IMR-90 (cell line): Measurements from ENCODE around the gene RBMS3.

Source experiments
- MAZ ChIP-seq: IDR thresholded peaks from 2 replicates; pipeline ENCODE4 v1.6.1; 2012; ENCODE audit warnings: low read depth, mild to moderate bottlenecking, low read length, improper control_type of control experiment, moderate library complexity, borderline replicate concordance
- POLR2A ChIP-seq: IDR thresholded peaks from 2 replicates; pipeline ENCODE4 v1.6.1; 2012; ENCODE audit warnings: mild to moderate bottlenecking, low read depth, low read length
- RCOR1 ChIP-seq: IDR thresholded peaks from 2 replicates; pipeline ENCODE4 v1.6.1; 2012; ENCODE audit warnings: mild to moderate bottlenecking, low read length, improper control_type of control experiment; ENCODE audit not compliant: insufficient replicate concordance
- SMC3 ChIP-seq: fragments of 150-350 bp; IDR thresholded peaks from 2 replicates; pipeline ENCODE4 v1.6.1; 2016; ENCODE audit warnings: low read depth, mild to moderate bottlenecking, antibody characterized with exemption, low read length, moderate library complexity
- TF ChIP-seq, protein P1 (sequence below): conservative IDR thresholded peaks from 2 replicates; pipeline ENCODE4 v1.5.1; 2012; ENCODE audit warnings: mild to moderate bottlenecking, low read depth, low read length, improper control_type of control experiment

DNA sequence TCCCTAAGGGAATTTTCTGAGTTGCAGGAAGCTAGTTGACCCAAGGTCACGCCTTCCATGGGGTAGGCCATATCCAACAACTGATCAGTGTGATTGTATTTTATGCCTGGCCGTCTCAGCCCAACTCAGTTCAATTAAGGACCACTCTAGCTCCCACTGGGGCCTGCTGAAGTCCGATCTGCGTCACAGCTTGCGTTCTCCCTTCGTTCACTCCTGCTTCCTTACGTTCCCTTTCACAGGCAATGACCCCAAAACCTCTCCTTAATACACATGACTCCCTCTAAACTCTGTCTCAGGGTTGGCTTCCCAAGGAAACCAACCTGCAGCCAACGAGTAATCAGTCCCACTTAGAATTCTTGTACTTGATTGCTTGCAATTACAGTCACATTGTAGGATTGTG is 428.0 kb downstream of the RBMS3 start:
- TF ChIP-seq RCOR1 (no peak), POLR2A (no peak), MAZ (no peak), SMC3 (no peak)
- TF ChIP-seq, protein P1, sequence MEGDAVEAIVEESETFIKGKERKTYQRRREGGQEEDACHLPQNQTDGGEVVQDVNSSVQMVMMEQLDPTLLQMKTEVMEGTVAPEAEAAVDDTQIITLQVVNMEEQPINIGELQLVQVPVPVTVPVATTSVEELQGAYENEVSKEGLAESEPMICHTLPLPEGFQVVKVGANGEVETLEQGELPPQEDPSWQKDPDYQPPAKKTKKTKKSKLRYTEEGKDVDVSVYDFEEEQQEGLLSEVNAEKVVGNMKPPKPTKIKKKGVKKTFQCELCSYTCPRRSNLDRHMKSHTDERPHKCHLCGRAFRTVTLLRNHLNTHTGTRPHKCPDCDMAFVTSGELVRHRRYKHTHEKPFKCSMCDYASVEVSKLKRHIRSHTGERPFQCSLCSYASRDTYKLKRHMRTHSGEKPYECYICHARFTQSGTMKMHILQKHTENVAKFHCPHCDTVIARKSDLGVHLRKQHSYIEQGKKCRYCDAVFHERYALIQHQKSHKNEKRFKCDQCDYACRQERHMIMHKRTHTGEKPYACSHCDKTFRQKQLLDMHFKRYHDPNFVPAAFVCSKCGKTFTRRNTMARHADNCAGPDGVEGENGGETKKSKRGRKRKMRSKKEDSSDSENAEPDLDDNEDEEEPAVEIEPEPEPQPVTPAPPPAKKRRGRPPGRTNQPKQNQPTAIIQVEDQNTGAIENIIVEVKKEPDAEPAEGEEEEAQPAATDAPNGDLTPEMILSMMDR: no peak
